ENCODE measurements around the gene PIP4K2C. TPM values are rescaled to one million over a fixed set of nuclear protein-coding genes. Genes with fewer than 3 reads are reported as not detected.

Gene PIP4K2C
- total RNA-seq, 1 experiment from 2014 or later = 27.2 TPM

DNA sequence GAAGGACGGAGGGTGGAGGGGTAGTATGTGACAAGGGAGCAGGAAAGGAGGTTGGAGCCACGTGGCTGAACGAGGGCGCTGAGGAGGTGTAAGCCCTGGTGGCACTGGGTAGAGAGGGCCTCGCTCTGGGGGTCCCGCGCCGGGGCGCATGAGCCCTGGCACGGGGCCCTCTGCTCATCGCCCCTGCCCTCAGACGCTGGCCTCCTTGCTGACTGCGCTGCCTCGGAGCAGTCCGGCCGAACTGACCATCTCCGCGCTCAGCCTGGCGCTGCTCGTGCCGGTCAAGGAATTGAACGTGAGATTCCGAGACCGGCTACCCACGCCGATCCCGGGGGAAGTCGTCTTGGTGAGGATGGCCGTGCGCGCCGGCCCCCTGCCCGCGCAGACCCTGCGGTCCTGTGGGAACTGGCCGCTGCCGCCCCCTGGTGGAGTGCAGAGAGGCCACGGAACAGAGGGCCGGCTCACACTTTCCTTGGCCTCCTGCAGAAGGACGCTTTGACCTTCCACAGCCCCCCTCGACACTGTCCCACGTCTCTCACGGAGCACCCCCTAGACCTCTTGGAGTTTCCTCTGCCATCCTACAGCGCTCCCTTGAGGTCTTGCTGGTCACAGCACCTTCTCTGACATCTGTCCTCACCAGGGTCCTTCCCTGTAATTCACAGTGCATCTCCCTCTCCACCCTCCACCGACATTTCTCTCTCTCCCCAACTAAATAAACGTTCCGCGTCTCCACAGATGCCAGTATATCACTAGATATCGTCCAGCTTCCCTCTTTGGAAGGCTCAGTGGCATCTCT is 30.7 kb downstream of the PIP4K2C start:
- DNase-seq (ENCODE audit: low spot score) = no peak

DNA sequence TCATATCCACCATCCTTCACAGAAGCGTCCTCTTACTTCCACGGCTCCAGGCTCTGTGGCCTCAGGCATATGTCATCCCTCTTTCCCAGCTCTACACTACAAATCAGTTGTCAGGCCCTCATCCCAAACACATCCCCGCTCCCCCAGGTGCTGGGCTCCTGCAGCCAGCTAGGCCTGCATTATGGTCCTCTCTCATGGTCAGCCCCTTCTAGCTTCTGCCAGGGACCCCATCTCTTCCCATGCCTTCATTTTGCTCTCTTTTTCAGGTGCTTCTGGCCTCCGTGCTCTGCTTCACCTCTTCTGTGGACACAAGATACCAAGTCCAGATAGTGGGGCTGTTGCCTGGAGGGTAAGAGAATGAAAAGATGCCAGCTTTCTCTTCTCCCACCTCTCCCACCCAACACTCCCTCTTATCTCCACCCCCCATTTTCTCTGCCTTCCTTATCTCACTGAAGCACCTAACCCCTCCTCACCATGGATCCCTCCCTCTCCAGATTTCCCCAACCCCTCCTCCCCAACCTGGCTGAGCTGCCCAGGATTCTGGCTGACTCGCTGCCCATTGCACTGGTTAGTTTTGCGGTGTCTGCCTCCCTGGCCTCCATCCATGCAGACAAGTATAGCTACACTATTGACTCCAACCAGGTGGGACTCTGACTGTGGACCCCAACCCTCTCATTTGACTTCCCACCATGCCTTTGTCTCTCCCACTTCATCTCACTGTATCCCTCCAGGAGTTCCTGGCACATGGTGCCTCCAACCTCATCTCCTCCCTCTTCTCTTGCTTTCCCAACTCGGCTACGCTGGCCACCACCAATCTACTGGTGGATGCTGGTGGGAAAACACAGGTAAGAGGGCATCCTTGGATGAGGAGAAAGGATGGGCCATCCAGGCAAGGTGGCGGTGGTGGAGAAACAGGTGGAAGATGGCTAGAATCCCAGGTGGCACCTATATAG is 31.6 kb downstream of the PIP4K2C start:
- DNase-seq (ENCODE audit: low spot score) = no peak

- no peak for DNase-seq (ENCODE audit: low spot score)
Measured at GRCh38 chr12:57623385-57623784, 32.4 kb downstream of the PIP4K2C start.

DNA sequence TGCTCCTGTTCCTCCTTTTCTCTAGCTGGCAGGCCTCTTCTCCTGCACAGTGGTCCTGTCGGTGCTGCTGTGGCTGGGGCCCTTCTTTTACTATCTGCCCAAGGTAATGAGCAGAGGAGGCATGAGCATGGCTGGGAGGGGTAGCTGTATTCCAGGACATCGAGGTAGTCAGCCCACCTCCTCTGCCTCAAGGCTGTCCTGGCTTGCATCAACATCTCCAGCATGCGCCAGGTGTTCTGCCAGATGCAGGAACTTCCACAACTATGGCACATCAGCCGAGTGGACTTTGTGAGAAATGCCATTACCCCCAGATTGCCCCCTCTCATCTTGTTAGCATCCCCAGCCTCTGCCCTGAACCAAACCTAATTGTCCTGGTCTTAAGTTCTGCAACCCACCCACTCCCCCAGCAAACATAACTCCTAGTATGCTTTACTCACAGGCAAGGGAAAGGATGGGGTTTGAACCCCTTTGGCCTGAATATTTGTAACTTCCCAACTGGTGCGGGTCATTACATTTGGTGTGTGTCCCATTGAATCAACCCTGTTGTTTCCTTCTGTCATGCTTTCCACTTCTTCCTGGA is 32.9 kb downstream of the PIP4K2C start:
- DNase-seq (ENCODE audit: low spot score) = no peak

GRCh38 chr12:57624441-57625220 is 33.6 kb downstream of the PIP4K2C start:
- DNase-seq (ENCODE audit: low spot score) = no peak

DNA sequence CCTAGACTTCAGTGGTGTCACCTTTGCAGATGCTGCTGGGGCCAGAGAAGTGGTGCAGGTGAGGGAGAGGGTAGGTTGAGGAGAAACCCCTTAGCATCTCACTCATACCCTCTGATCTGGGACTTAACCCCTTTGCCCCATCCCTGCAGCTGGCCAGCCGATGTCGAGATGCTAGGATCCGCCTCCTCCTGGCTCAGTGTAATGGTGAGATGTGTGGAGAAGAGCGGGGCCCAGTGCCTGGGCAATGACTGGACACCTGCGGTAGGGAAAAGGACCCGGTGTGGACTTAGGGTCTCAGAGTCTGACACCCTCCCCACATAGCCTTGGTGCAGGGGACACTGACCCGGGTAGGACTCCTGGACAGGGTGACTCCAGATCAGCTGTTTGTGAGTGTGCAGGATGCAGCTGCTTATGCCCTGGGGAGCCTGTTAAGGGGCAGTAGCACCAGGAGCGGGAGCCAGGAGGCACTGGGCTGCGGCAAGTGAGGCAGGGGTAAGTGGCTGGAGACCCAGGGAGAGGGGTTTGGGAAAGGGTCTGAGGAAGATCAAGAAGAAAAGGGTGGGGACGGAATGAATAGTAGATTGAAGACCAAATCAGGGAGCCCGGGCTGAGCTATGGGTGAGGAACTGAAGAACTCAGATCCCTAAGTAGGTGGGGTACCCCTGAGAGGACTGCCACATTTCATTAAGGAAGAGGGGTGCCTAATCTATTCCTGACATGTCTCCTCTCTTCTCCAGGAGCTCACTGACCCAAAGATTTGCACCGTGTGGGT is 34.5 kb downstream of the PIP4K2C start:
- DNase-seq (ENCODE audit: low spot score) = no peak

GRCh38 chr12:57626111-57626920 is 35.3 kb downstream of the PIP4K2C start:
- no peak for DNase-seq (ENCODE audit: low spot score)

DNA sequence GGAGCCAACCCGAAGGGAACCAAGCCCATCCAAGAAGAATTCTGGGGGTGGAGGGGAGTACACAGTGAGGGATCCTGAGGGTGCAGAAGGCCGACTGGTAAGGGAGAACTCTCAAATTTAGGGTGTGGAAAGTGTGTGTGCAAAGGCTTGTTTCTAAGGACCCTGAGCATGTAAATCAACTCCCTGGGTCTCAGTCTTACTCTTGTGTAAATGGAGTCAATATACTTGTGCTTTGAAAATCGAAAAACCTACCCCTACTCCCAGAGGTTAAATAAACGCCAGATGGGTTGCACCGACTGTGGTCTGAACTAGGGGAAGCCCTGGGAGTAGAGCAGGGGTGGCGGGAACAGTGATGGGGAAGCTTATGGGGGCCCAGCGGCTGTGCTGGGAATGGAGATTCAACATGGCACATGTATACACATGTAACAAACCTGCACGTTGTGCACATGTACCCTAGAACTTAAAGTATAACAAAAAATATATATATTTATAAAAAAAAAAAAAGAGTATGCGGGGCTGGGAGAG is 36.0 kb downstream of the PIP4K2C start:
- DNase-seq (ENCODE audit: low spot score) = no peak

DNA sequence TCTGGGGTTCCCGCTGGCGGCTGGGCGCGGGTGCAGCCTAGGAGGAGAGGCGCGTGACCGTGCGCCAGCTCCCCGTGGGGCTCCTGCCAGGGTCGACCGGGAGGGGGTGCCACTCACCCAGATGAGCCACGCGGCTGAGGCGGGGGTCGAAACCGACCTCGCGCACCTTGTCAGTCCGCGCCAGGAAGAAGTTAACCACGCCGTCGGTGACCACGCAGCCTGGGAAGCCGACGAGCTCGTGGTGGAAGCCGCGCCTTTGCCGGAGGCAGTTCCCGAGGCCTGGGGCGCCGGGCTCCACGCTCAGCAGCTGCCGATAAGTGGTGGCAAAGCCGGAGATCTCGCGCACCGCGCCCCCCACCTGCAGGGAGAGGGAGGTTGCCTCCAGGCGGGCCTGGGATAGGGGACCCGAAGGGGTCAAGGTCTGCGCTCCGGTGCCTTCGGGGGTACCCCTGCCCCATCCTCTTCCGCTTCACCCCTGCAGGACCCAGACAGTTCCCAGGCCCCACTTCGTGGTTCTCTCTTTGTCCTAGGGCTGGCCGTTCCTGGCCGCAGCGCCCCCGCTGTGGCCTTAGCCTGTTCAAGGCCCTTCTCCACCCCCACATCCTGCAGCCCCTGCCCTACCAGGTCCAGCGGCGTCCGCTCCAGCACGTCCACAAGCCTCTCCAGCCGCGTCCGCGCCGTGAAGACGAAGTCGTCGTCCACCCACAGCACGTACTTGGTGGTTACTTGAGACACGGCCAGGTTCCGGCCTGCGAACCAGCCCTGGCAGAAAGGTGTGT is 36.7 kb downstream of the PIP4K2C start:
- no peak for DNase-seq (ENCODE audit: low spot score)

GRCh38 chr12:57628280-57629191 is 37.5 kb downstream of the PIP4K2C start:
- no peak for DNase-seq (ENCODE audit: low spot score)

DNA sequence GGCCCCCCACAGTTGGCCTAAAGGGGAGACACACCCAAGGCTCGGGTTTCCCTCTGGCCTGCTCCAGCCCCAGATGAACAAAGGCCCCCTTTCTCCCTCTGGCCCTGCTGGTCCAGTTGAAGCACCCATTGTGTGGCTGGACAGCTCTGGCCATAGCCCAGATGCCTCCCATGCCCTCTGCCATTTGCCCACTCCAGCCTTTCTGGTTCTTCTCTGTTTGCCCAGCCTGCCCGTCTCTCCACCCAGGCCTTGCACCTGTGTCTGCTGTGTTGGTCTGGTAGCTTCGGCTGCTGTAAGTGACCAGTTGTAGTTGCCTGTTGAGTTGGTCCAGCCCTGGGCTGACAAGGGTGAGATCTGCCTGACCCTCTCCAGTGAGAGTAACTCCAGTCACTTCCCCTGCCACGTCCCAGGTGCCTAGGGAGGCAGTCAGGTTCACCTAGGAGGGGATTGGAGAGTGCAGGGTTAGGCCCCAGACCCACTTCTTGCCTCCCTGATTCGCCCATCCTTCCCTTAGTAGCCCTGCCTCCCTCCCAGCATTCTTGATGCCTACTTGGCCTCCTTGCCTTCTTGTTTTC is 39.0 kb downstream of the PIP4K2C start:
- DNase-seq (ENCODE audit: low spot score) = no peak

DNA sequence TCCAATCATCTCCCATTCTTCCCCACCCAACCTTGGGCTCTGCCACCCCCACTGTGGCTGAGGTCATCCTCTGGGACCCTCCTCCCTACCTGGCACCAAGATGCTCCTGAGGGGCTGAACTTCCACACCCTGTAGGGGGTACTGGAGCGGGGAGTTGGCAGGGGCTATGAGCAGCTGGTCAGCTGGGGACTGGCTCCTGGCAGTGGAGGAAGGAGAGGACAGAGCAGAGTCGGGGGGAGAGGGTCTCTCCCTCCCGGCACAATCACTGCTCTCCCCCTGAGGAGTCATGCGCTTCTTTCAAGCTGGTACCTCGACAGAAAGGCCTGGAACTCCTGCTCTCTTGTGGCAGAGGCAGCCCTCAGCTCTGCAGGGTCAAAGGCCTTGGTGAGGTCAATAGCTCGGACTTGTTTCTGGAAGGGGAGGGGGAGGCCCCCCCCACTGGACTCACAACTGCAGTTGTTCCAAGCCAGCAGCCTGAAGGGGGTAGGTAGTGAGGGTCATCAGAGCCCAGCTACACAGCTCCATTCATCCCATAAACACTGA is 40.0 kb downstream of the PIP4K2C start:
- DNase-seq (ENCODE audit: low spot score) = no peak

- no peak for DNase-seq (ENCODE audit: low spot score)
Measured at GRCh38 chr12:57631566-57632072, 40.6 kb downstream of the PIP4K2C start.

- no peak for DNase-seq (ENCODE audit: low spot score)
Measured at GRCh38 chr12:57632073-57632957, 41.3 kb downstream of the PIP4K2C start.

GRCh38 chr12:57632958-57633840 is 42.2 kb downstream of the PIP4K2C start, which contains the start of gene B4GALNT1:
Gene B4GALNT1, minus strand, starts transcription at chr12:57633201. Its CDS starts 1,069 bp downstream, at chr12:57632132.
- peak; percentile 33 for DNase-seq (ENCODE audit: low spot score)

All from H4 (cell line).